Measurements from ENCODE around the gene URB1. TPM values are rescaled to one million over a fixed set of nuclear protein-coding genes. Genes with fewer than 3 reads are reported as not detected.

Gene URB1
- total and polyA plus RNA-seq, 2 of the 8 experiments (the other 6 are each of a cell fraction or from before 2014, with no cell fraction given), result 8.1 to 28.9 TPM

DNA sequence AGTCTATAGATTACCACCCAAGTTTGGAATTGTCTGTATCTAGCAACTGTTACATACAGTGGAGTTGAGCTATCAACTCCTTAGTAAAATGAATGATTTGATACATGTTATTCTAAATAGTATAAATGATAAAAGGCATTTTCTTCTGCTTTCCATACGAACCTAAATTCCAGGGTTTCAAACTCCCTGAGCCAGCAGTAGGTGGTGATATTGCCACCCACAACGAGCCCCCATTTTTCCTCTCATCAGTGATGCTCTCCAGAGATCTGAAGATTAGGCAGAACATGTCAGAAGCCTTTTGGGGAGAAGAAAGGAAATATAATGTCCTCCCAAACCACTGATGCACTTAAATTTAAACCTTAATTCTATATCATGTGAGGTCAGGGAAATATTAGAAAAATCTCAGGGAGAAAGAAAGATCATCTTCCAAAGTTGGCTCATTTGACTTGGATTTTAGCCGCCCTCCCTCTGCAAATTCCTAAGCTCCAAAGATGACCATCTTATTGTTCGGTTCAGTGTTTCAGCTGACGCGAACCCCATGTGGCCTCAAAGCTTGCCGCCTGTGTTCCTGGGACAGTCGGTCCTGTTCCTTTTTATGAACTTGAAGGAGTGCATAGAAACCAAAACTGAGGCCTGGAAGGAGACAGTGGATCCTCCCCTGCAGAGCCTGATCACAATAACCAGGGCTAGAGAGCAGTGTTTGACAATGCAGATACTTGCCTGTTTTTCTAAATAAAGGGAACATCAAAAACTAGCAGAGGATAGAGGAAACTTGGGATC, 22.0 kb upstream of the URB1 start:
- Histone ChIP-seq H2BK5ac (ENCODE audit: low read depth, low read length) (no peak overlapping the region), H3K27me3 (replicated peaks in 1 of 4; ENCODE audit: control insufficient read depth in 3 of 4, extremely low read depth in 1 of 4, insufficient read depth in 3 of 4, low read length in 3 of 4) (peaks cover 18 to 54% (median 37%) of the 10 kb centered on the region in 4 experiments), H3K4me3 (ENCODE audit: extremely low read depth in 1 of 4, insufficient read depth in 2 of 4, low read depth in 3 of 4, low read length in 4 of 4) (no peak overlapping the region), H4K5ac (ENCODE audit: insufficient read length, low read depth, low read length) (no peak overlapping the region), H2AK5ac (ENCODE audit: low read depth, low read length) (no peak overlapping the region), H3K4ac (replicated peaks; ENCODE audit: insufficient read length, low read depth, low read length) (no peak overlapping the region), H3K79me2 (ENCODE audit: control insufficient read depth in 1 of 2, insufficient read depth in 2 of 2, low read length in 2 of 2) (no peaks in the 10 kb centered on the region), H3K14ac (ENCODE audit: insufficient read length) (no peak overlapping the region), H3K56ac (replicated peaks; ENCODE audit: insufficient read length, low read depth, low read length) (no peak overlapping the region), H3K23me2 (ENCODE audit: low read depth, low read length) (peaks cover 14% of the 10 kb centered on the region; the same call in 1 of the 2 replicates), H3K36me3 (ENCODE audit: control insufficient read depth in 2 of 4, insufficient read depth in 4 of 4, low read length in 3 of 4) (no peaks in the 10 kb centered on the region), H4K91ac (replicated peaks; ENCODE audit: insufficient read length, low read length) (no peak overlapping the region), H3K18ac (ENCODE audit: extremely low read depth, low read length) (no peak overlapping the region), H4K20me1 (replicated peaks in 1 of 2; ENCODE audit: control insufficient read depth in 1 of 2, insufficient read depth in 2 of 2, low read length in 2 of 2) (no peaks in the 10 kb centered on the region), H3K27ac (ENCODE audit: low read depth, low read length) (no peak overlapping the region), H3K9ac (replicated peaks in 1 of 4; ENCODE audit: extremely low read depth in 1 of 4, low read depth in 3 of 4, low read length in 3 of 4) (no peak overlapping the region), H3K9me3 (ENCODE audit: insufficient read depth in 2 of 2, low read depth in 1 of 2, low read length in 1 of 2) (no peaks in the 10 kb centered on the region), H2BK120ac (replicated peaks; ENCODE audit: low read depth, low read length) (no peak overlapping the region), H3K23ac (ENCODE audit: insufficient read length) (no peak overlapping the region), H3K4me1 (replicated peaks in 1 of 4; ENCODE audit: control insufficient read depth in 3 of 4, insufficient read depth in 4 of 4, low read length in 3 of 4) (peaks cover 3 to 26% (median 10%) of the 10 kb centered on the region in 4 experiments), H3K4me2 (ENCODE audit: insufficient read depth in 1 of 2, low read depth in 2 of 2, low read length in 2 of 2) (no peak overlapping the region), H2BK12ac (ENCODE audit: low read depth, low read length) (no peak overlapping the region), H3K79me1 (ENCODE audit: low read depth, low read length) (no peaks in the 10 kb centered on the region), H4K8ac (ENCODE audit: extremely low read depth, insufficient read depth, low read length) (no peak overlapping the region), H2BK20ac (ENCODE audit: low read length) (no peak overlapping the region), H2BK15ac (ENCODE audit: low read length) (no peak overlapping the region), H2AFZ (ENCODE audit: low read length) (no peak overlapping the region)
- FAIRE-seq (no peak), DNase-seq (ENCODE audit: low read depth in 1 of 2, low spot score in 2 of 2) (no peak)
- ChIA-PET POLR2A (ENCODE audit: partially characterized antibody) (interaction anchor here (1.2 kb wide), 1 partner anchor 147 kb away, joined by 3 read pairs; no protein-coding TSS in a partner anchor), CTCF (ENCODE audit: partially characterized antibody) (interaction anchor here (0.7 to 4.5 kb wide), 14 partner anchors 9 to 191 kb away, joined by 3 to 18 read pairs (median 4); no protein-coding TSS in a partner anchor)
- peak; percentile 55 to 63 for TF ChIP-seq RAD21 (IDR thresholded peaks at IDR 0.05 in 1 of 2, conservative IDR thresholded peaks at IDR 0.05 in 1 of 2; ENCODE audit: low read depth in 2 of 2, low read length in 2 of 2)
- TF ChIP-seq YY1 (IDR thresholded peaks at IDR 0.05; ENCODE audit: low read depth, low read length), result no peak
- TF ChIP-seq, protein P1, sequence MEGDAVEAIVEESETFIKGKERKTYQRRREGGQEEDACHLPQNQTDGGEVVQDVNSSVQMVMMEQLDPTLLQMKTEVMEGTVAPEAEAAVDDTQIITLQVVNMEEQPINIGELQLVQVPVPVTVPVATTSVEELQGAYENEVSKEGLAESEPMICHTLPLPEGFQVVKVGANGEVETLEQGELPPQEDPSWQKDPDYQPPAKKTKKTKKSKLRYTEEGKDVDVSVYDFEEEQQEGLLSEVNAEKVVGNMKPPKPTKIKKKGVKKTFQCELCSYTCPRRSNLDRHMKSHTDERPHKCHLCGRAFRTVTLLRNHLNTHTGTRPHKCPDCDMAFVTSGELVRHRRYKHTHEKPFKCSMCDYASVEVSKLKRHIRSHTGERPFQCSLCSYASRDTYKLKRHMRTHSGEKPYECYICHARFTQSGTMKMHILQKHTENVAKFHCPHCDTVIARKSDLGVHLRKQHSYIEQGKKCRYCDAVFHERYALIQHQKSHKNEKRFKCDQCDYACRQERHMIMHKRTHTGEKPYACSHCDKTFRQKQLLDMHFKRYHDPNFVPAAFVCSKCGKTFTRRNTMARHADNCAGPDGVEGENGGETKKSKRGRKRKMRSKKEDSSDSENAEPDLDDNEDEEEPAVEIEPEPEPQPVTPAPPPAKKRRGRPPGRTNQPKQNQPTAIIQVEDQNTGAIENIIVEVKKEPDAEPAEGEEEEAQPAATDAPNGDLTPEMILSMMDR (IDR thresholded peaks at IDR 0.05; ENCODE audit: control extremely low read depth in 1 of 3, insufficient read depth in 1 of 3, low read depth in 1 of 3, low read length in 3 of 3), result peak in 2 of 3 experiments; percentile 19 to 37; a peak in 3 of 4 replicates
- TF ChIP-seq EZH2 (IDR thresholded peaks at IDR 0.05; ENCODE audit: low read depth, low read length, severe bottlenecking), result peak; percentile 25
- WGBS, 2 experiments (ENCODE audit: extremely low coverage in 1 of 2, insufficient coverage in 1 of 2, insufficient read length in 1 of 2, insufficient replicate concordance in 2 of 2, low coverage in 1 of 2, low lambda C conversion rate in 2 of 2, missing lambda C conversion rate in 1 of 2), result 87% methylated on average over 8 of the region's 8 CpGs; no CpG with 5 or more reads in 1 of the 2 experiments
